Gastrocnemius medialis (tissue), 4 donors: ENCODE results near the gene LPAR6. TPM values are rescaled to one million over a fixed set of nuclear protein-coding genes. Genes with fewer than 3 reads are reported as not detected.

Experiments
- ATAC-seq, 2 donors: fragments of 150-250 bp; one replicate each; pipeline ENCODE4 v1.9.1; 2016
- DNase-seq, 2 donors: peaks; one replicate each; pipeline ENCODE4 v3.0.0-alpha.2; 2019
- H3K27ac ChIP-seq, 4 donors: fragments of 200-600 bp; sonication (generic); 1 replicate in 1 of 4; 2 replicates in 3 of 4; pipeline ENCODE4 v1.5.1; 2016 to 2018; ENCODE audit warnings: mild to moderate bottlenecking in 2 of 4, moderate library complexity in 1 of 4
- H3K27me3 ChIP-seq, 3 donors: fragments of 200-600 bp; sonication (generic) in 2 of 3; 1 replicate in 1 of 3; 2 replicates in 2 of 3; pipeline versions ENCODE4 v1.5.1 to v1.6.0; 2016 to 2019; ENCODE audit warnings: mild to moderate bottlenecking in 1 of 3, moderate library complexity in 1 of 3
- H3K36me3 ChIP-seq, 2 donors: fragments of 200-600 bp; sonication (generic) in 1 of 2; one replicate each; pipeline ENCODE4 v1.5.1; 2017 to 2018
- H3K4me1 ChIP-seq, 2 donors: fragments of 200-600 bp; sonication (generic) in 1 of 2; one replicate each; pipeline ENCODE4 v1.5.1; 2016 to 2017; ENCODE audit warnings: mild to moderate bottlenecking in 2 of 2
- H3K4me3 ChIP-seq, 4 donors: fragments of 200-600 bp; sonication (generic) in 3 of 4; 1 replicate in 1 of 4; 2 replicates in 3 of 4; pipeline ENCODE4 v1.5.1; 2016 to 2019; ENCODE audit warnings: mild to moderate bottlenecking in 2 of 4
- H3K9me3 ChIP-seq, 3 donors: fragments of 200-600 bp; sonication (generic) in 2 of 3; 1 replicate in 1 of 3; 2 replicates in 2 of 3; pipeline ENCODE4 v1.5.1; 2016 to 2019
- POLR2A ChIP-seq, 2 donors: fragments of 450-650 bp; IDR thresholded peaks; one replicate each; pipeline ENCODE4 v1.6.1; 2017; ENCODE audit warnings: antibody characterized with exemption in 2 of 2, mild to moderate bottlenecking in 2 of 2, moderate library complexity in 2 of 2
- in situ Hi-C, 4 donors: fragments of 200-750 bp; cut with MboI; loops; one replicate each; pipeline versions ENCODE4 v1.15.0 to v1.8.0; 2017; ENCODE audit warnings: low sequenced_read_pairs in 4 of 4
- intact Hi-C: fragments of 100-400 bp; cut with DNase I; formaldehyde crosslinking; loops from one replicate; pipeline ENCODE4 v1.15.1; 2023; ENCODE audit warnings: low total_unique reads
- total RNA-seq, 4 donors: library from RNA; depleted of rRNA; stranded (reverse); fragments of >200 nt; gene quantifications; one replicate each; pipeline versions ENCODE4 v1.1.0 to v1.2.3, GENCODE V29; 2016
- TF ChIP-seq, protein P1 (sequence below), 5 experiments: fragments of 450-650 bp in 3 of 5; fragments of 200-600 bp in 2 of 5; sonication (generic) in 2 of 5; IDR thresholded peaks in 4 of 5; conservative IDR thresholded peaks in 1 of 5; 1 replicate in 4 of 5; 2 replicates in 1 of 5; pipeline ENCODE4 v1.5.1; 2016 to 2019; ENCODE audit warnings: antibody characterized with exemption in 5 of 5, mild to moderate bottlenecking in 3 of 5, moderate library complexity in 3 of 5

The LPAR6 gene
- total RNA-seq, 4 donors from 2014 or later = 4.1 to 20.6 (median 6.1) TPM

DNA sequence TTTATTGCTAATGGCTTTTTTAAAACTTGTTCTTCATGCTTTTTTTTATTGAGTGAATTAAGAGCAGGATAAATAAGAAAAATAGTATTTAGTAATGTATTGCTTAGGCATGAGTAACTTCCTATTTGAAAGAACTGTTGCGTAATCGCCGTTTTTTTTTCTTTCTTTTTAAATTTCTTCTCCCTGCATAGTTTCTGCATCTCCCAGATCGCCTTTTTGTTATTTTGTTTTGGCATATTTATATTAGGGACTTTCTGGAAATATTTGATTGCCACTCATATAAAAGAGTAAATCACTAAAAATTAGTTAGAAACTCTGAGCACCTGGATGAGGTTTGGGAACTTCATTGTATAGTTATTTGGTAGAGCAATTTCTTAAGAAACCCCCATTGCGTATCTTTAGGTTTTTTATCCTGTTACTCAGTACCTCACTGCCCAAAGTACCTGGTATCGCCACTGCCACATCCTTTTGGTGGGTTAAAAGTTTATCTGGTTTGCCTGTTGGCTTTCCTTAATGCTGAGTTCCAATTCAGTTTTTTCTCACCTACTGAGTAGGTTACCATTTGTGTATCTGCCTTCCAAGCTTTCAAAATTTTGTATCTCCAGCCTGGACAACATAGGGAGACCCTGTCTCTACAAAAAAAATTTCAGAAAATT, 36.2 kb upstream of the LPAR6 start:
- DNase-seq = no peak
- Histone ChIP-seq H3K4me1 (no peaks in the 10 kb centered on the region), H3K27ac (peak overlapping the region in 1 of 4 donors; percentile 34), H3K36me3 (peaks cover 0 to 7% of the 10 kb centered on the region in 2 donors), H3K27me3 (no peaks in the 10 kb centered on the region), H3K4me3 (no peak overlapping the region), H3K9me3 (no peaks in the 10 kb centered on the region)
- in situ Hi-C loops (no loop called here), intact Hi-C loops (no loop called here)
- no peak for ATAC-seq
- TF ChIP-seq, protein P1, sequence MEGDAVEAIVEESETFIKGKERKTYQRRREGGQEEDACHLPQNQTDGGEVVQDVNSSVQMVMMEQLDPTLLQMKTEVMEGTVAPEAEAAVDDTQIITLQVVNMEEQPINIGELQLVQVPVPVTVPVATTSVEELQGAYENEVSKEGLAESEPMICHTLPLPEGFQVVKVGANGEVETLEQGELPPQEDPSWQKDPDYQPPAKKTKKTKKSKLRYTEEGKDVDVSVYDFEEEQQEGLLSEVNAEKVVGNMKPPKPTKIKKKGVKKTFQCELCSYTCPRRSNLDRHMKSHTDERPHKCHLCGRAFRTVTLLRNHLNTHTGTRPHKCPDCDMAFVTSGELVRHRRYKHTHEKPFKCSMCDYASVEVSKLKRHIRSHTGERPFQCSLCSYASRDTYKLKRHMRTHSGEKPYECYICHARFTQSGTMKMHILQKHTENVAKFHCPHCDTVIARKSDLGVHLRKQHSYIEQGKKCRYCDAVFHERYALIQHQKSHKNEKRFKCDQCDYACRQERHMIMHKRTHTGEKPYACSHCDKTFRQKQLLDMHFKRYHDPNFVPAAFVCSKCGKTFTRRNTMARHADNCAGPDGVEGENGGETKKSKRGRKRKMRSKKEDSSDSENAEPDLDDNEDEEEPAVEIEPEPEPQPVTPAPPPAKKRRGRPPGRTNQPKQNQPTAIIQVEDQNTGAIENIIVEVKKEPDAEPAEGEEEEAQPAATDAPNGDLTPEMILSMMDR (IDR thresholded peaks at IDR 0.05 in 4 of 5, conservative IDR thresholded peaks at IDR 0.05 in 1 of 5) = no peak
- TF ChIP-seq POLR2A (IDR thresholded peaks at IDR 0.05) = no peak

DNA sequence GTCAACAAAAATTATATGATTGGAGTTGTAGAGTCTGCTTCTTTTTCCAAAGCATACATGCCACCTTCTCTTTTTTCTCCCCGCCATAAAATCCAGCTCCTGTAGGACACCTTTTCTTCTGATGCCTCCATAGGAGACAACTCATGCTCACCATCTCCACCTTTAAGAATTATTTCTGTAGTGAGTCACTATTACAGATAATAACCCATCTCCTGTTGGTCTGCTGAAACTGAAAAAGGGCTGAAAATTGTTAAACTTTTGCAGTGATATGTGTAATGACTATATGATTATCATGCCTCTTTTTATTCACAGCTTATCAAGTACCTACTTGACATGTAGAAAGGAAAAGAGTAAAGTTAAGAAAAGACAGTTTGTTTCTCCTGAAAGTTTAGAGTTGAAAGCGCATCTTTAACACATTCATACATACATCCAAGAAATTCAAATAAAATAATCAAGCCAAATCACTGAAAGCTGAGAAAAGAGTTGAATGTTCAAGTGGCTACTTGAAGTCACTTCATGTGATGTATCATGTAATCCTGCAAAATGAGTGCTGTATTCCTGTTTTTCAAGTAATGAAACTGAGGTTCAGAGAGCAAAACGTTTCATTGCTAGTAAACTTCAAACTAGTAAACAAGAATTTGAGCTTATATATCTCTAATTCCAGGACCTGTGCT, 35.5 kb upstream of the LPAR6 start:
- H3K36me3 ChIP-seq = peaks cover 0 to under 1% of the 10 kb centered on the region in 2 donors
- H3K4me1 ChIP-seq = no peaks in the 10 kb centered on the region
- in situ Hi-C loops = no loop called here
- ATAC-seq (no peak), DNase-seq (no peak)
- no peaks in the 10 kb centered on the region for H3K9me3 ChIP-seq
- peak overlapping the region in 1 of 4 donors; percentile 34 for H3K27ac ChIP-seq
- no peak overlapping the region for H3K4me3 ChIP-seq
- intact Hi-C loops = no loop called here
- TF ChIP-seq, protein P1 (IDR thresholded peaks at IDR 0.05 in 4 of 5, conservative IDR thresholded peaks at IDR 0.05 in 1 of 5) = no peak
- no peak for TF ChIP-seq POLR2A (IDR thresholded peaks at IDR 0.05)
- H3K27me3 ChIP-seq = no peaks in the 10 kb centered on the region

DNA sequence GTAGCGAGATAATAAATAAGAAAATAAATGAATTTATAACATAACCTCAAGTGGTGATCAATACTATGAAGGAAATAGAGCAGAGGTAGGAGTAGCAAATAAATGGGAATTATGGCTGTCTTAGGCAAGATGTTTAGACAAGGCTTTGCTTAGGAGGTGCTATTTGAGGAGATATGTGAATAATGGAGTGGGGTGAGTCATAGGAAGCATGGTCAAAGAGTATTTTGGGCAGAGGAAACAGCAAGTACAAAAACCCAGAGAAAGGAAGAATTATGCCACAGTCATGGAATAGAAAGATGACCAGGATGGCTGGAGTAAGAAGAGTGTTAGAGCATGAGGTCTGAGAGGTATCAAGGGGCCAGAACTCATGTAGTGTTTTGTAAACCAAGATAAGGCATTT, 33.6 kb upstream of the LPAR6 start:
- Histone ChIP-seq H3K27ac (peak overlapping the region in 1 of 4 donors; percentile 7), H3K27me3 (no peaks in the 10 kb centered on the region), H3K36me3 (no peaks in the 10 kb centered on the region), H3K4me1 (no peaks in the 10 kb centered on the region), H3K4me3 (no peak overlapping the region), H3K9me3 (no peaks in the 10 kb centered on the region)
- DNase-seq = no peak
- ATAC-seq = no peak
- in situ Hi-C loops = no loop called here
- intact Hi-C loops = no loop called here
- TF ChIP-seq, protein P1 (IDR thresholded peaks at IDR 0.05 in 4 of 5, conservative IDR thresholded peaks at IDR 0.05 in 1 of 5) = no peak
- no peak for TF ChIP-seq POLR2A (IDR thresholded peaks at IDR 0.05)

DNA sequence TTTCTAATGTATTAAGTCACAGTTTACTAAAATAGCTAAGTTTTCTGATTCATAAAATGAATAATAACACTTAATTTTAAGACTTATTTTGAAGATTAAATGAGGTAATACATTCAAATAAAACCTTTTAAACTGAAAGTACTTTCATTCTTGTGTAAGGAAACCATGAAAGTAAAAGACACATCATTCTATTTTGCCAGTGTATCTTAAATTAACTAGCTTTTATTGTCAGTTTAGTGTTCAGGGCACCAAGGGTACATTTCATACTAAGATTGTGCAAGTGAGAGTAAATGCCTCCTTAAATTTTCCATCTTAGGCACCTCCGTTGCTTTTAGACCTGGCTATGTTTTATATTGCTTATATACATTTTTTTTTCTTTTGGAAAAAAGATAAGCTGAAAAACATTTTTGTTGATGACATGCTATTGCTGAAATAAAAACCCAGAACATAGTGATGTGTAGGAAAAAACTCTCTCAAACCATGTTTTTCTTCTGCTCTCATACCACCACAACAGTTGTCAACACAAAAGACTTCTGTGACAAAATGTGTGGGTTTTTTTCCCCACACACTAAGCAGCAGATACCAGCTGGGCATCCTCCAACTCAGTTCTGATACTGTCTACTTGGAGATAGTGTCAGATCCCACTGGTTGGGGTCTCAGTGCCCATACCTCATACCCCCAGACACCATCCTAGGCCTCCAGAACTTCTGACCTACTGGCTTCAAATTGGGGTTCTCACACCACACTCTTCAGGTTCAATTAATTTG, 30.7 kb upstream of the LPAR6 start:
- Histone ChIP-seq H3K27ac (no peak overlapping the region), H3K4me3 (no peak overlapping the region), H3K36me3 (no peaks in the 10 kb centered on the region), H3K27me3 (no peaks in the 10 kb centered on the region), H3K9me3 (no peaks in the 10 kb centered on the region), H3K4me1 (no peaks in the 10 kb centered on the region)
- intact Hi-C loops (no loop called here), in situ Hi-C loops (no loop called here)
- no peak for ATAC-seq
- DNase-seq = no peak
- TF ChIP-seq, protein P1 (IDR thresholded peaks at IDR 0.05 in 4 of 5, conservative IDR thresholded peaks at IDR 0.05 in 1 of 5) = no peak
- TF ChIP-seq POLR2A (IDR thresholded peaks at IDR 0.05) = no peak
